ENCODE data around the gene TOGARAM2. TPM values are rescaled to one million over a fixed set of nuclear protein-coding genes. Genes with fewer than 3 reads are reported as not detected.

The TOGARAM2 gene
- total RNA-seq, 1 donor, result 0.43 TPM

DNA sequence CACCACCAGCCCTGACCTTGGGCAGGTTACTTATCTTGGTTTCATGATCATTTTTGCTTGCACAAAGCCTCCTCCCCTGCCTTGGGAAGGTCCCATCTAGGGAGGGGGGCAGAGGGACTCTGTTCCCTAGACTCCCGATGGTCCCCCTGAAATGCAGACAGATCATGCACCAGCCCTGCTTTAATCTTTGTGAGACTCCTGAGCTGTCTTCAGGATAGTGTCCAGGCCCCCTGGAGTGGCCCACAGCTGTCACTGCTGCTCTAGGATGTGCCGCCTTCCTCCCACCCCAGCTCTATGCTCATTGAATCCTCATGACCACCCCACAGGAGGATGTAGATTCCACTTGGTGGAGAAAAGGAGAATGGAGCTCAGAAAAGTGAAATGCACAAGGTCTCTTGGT, 65.2 kb downstream of the TOGARAM2 start:
- TF ChIP-seq, protein P1, sequence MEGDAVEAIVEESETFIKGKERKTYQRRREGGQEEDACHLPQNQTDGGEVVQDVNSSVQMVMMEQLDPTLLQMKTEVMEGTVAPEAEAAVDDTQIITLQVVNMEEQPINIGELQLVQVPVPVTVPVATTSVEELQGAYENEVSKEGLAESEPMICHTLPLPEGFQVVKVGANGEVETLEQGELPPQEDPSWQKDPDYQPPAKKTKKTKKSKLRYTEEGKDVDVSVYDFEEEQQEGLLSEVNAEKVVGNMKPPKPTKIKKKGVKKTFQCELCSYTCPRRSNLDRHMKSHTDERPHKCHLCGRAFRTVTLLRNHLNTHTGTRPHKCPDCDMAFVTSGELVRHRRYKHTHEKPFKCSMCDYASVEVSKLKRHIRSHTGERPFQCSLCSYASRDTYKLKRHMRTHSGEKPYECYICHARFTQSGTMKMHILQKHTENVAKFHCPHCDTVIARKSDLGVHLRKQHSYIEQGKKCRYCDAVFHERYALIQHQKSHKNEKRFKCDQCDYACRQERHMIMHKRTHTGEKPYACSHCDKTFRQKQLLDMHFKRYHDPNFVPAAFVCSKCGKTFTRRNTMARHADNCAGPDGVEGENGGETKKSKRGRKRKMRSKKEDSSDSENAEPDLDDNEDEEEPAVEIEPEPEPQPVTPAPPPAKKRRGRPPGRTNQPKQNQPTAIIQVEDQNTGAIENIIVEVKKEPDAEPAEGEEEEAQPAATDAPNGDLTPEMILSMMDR (IDR thresholded peaks at IDR 0.05; ENCODE audit: insufficient read depth, low read depth, low read length), result no peak
- no peak overlapping the region for H3K4me3 ChIP-seq (ENCODE audit: low read depth, low read length)
- DNase-seq (ENCODE audit: low read depth), result no peak

DNA sequence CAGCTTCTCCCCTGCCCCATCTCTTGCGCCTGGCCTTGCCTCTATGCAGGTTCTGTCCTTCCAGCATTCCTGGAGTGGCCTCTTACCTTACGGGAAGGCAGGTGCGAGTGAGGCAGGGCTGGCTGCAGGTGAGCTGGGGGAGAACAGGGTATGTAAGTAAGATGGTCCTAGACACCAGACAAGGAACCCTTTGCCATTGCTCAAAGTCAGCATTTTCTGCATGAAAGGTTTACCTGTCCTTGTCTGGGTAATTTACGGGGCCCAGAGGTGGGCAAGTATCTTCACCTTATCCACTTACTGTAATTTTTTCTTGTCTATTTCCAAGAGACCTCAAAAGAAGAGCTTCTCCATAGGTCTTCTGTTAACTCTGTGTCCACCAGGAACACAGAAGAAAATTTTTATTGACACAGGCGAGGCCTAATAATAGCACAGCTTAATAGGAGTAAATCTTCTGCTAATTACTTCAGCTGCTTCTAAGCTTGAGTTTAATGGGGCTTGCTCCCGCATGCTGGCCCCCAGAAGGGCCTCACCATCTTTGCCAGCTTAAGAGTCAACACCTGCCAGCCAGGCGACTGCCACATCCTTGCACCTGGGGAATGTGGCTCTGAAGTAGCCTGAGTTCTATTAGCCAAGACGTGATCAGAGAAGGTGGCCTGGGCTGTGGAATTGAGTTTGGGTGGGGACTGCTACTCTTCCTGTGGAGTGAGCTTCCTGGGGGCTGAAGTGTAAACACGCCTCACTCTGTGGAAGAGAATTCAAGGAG, 66.2 kb downstream of the TOGARAM2 start:
- DNase-seq (ENCODE audit: low read depth), result no peak
- H3K4me3 ChIP-seq (ENCODE audit: low read depth, low read length), result no peak overlapping the region
- TF ChIP-seq, protein P1 (IDR thresholded peaks at IDR 0.05; ENCODE audit: insufficient read depth, low read depth, low read length), result no peak

DNA sequence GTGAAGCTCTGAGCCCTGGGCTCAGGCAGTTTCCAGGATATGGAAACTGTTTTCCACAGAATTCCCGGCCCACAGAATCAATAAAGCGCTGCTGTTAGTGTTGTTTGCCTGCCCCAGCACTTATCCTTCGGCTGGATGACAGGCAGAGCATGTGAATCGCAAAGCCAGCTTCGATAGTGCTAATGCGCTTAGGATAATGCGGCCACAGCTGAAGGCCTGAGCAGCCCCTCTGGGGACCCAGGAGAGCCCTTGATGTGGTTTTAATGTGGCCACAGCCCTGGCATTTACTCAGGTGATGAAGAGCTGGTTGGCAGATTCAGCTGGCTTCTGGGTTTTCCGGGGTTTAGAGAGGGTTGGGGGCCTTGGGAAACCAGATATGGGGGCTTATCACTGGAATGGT, 69.5 kb downstream of the TOGARAM2 start:
- no peak for DNase-seq (ENCODE audit: low read depth)
- no peak overlapping the region for H3K4me3 ChIP-seq (ENCODE audit: low read depth, low read length)
- TF ChIP-seq, protein P1 (IDR thresholded peaks at IDR 0.05; ENCODE audit: insufficient read depth, low read depth, low read length), result no peak

DNA sequence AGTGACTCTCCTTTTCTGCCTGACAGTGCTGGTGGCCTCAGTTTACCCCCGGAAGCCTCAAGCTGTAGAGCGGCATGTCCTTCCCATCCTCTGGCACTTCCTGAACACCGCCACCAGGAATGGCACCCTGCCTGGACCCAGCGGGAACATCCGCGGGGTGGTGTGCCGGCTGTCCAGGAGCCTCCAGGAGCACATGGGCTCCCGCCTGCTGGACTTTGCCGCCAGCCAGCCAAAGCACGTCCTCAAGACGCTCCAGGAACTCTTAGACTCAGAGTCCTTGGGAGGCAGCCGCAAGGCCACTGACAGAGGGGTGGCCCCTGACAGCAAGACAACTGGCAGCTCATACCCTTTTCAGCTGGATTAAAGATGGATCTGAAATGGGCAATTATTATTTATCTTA, 70.6 kb downstream of the TOGARAM2 start:
- TF ChIP-seq, protein P1 (IDR thresholded peaks at IDR 0.05; ENCODE audit: insufficient read depth, low read depth, low read length), result no peak
- no peak for DNase-seq (ENCODE audit: low read depth)
- no peak overlapping the region for H3K4me3 ChIP-seq (ENCODE audit: low read depth, low read length)

DNA sequence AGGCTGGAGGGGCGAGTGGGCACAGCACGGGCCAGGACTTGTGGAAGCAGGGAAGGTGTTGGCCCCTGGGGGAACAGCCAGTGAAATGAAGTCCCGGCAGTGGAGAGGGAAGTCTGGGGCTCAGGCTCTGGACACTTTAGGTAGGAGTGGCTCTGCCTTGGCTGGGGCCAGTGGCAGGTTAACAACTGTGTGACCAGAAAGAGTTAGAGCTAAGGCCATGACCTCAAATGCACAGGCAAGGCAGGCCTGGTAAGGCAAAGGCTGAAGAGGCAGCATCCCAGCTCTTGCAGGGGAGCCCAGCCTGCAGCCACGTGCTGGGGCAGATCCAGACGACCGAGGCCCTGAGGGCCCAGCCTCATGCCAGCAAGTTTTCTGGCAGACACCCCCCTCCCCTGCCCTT, 71.7 kb downstream of the TOGARAM2 start:
- DNase-seq (ENCODE audit: low read depth), result no peak
- no peak overlapping the region for H3K4me3 ChIP-seq (ENCODE audit: low read depth, low read length)
- TF ChIP-seq, protein P1 (IDR thresholded peaks at IDR 0.05; ENCODE audit: insufficient read depth, low read depth, low read length), result no peak

DNA sequence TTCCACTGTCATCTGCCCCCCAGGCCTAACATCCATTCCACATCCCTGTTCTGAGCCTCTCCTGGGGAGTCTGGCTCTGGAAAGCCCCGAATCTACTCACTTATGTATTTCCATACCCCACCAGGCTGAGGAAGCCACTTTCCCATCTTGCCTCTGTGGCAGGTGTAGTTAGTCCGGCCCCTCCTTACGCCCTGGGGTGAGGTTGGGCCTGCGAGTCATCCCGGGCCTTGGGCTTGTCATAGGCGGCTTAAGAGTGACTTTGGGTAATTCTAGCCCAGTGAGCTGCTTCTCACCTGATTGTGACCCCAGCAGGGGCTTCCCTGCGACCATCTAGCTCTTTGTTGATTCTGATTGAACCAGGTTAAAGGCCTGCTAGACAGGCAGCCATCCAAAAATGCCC, 72.1 kb downstream of the TOGARAM2 start:
- TF ChIP-seq, protein P1 (IDR thresholded peaks at IDR 0.05; ENCODE audit: insufficient read depth, low read depth, low read length), result no peak
- no peak overlapping the region for H3K4me3 ChIP-seq (ENCODE audit: low read depth, low read length)
- DNase-seq (ENCODE audit: low read depth), result no peak
